Esophagus squamous epithelium (tissue), 5 donors: Measurements from ENCODE around the gene MEIS2. TPM values are rescaled to one million over a fixed set of nuclear protein-coding genes. Genes with fewer than 3 reads are reported as not detected.

Experiments used
- DNase-seq: peaks from one replicate; lab custom pipeline; 2025; lab: John Stamatoyannopoulos, UW
- H3K27ac ChIP-seq, 4 donors: fragments of 200-600 bp; sonication (generic); one replicate each; pipeline ENCODE4 v1.5.1; 2016 to 2019; ENCODE audit warnings: mild to moderate bottlenecking in 1 of 4
- H3K27me3 ChIP-seq, 4 donors: fragments of 200-600 bp; sonication (generic); 1 replicate in 3 of 4; 2 replicates in 1 of 4; pipeline versions ENCODE4 v1.5.1 to v1.6.0; 2017 to 2021; ENCODE audit warnings: antibody characterized with exemption in 1 of 4
- H3K36me3 ChIP-seq, 3 donors: fragments of 200-600 bp; sonication (generic); one replicate each; pipeline ENCODE4 v1.5.1; 2016 to 2019
- H3K4me1 ChIP-seq, 3 donors: fragments of 200-600 bp; sonication (generic); one replicate each; pipeline ENCODE4 v1.5.1; 2017 to 2019
- H3K4me3 ChIP-seq, 4 donors: fragments of 200-600 bp; sonication (generic); 1 replicate in 3 of 4; 2 replicates in 1 of 4; pipeline ENCODE4 v1.5.1; 2016 to 2019; ENCODE audit warnings: mild to moderate bottlenecking in 2 of 4, moderate library complexity in 1 of 4
- H3K9me3 ChIP-seq, 3 donors: fragments of 200-600 bp; sonication (generic); one replicate each; pipeline ENCODE4 v1.5.1; 2016 to 2019
- POLR2A ChIP-seq, 4 donors: fragments of 450-650 bp; IDR thresholded peaks; one replicate each; pipeline ENCODE4 v1.6.1; 2017; ENCODE audit warnings: antibody characterized with exemption in 4 of 4, mild to moderate bottlenecking in 4 of 4, moderate library complexity in 3 of 4
- WGBS, 2 donors: methylation state at CpG; one replicate each; pipeline ENCODE4 v1.1.5; 2018; 5-methylcytosine and 5-hydroxymethylcytosine counted together
- intact Hi-C: fragments of 100-400 bp; cut with DNase I; formaldehyde crosslinking; loops from one replicate; pipeline ENCODE4 v1.15.0; 2022
- total RNA-seq, 4 donors: library from RNA; depleted of rRNA; stranded (reverse); fragments of >200 nt; gene quantifications; one replicate each; pipeline ENCODE4 v1.1.0, GENCODE V29; 2016
- TF ChIP-seq, protein P1 (sequence below), 6 experiments: fragments of 450-650 bp in 4 of 6; fragments of 200-600 bp in 2 of 6; sonication (generic) in 2 of 6; IDR thresholded peaks; one replicate each; pipeline ENCODE4 v1.5.1; 2016 to 2019; ENCODE audit warnings: antibody characterized with exemption in 6 of 6, mild to moderate bottlenecking in 4 of 6, moderate library complexity in 4 of 6
- donor health status: DM: yes; HTN: yes; CAD: no.

MEIS2 gene
- total RNA-seq, 4 donors from 2014 or later = 6.6 to 26.3 (median 9.9) TPM

DNA sequence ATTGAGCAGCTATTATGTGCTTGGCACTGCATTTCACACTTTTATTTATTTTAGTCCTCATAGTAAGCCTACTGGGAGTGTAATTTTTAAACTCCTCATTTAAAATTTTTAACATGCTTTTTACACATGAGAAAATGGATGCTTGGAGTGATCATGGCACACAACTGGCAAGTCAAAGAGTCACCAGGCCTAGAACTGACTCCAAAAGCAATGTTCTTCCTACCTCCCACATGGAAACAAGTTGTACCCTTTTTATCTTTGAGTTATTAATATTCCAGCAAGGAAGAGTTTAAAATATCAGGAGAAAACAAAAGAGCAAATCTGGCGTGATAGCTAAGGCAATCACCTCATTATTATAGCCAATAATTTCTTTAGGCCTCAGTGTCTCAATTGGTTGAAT, 100.6 kb downstream of the MEIS2 start:
- Histone ChIP-seq H3K4me3 (no peak overlapping the region), H3K9me3 (no peaks in the 10 kb centered on the region), H3K27me3 (no peaks in the 10 kb centered on the region), H3K36me3 (peaks cover 0 to 8% (median 0%) of the 10 kb centered on the region in 3 donors), H3K27ac (no peak overlapping the region), H3K4me1 (no peaks in the 10 kb centered on the region)
- intact Hi-C loops = no loop called here
- 87 to 89% methylated on average over 1 of the region's 1 CpG for WGBS, 2 donors
- TF ChIP-seq, protein P1, sequence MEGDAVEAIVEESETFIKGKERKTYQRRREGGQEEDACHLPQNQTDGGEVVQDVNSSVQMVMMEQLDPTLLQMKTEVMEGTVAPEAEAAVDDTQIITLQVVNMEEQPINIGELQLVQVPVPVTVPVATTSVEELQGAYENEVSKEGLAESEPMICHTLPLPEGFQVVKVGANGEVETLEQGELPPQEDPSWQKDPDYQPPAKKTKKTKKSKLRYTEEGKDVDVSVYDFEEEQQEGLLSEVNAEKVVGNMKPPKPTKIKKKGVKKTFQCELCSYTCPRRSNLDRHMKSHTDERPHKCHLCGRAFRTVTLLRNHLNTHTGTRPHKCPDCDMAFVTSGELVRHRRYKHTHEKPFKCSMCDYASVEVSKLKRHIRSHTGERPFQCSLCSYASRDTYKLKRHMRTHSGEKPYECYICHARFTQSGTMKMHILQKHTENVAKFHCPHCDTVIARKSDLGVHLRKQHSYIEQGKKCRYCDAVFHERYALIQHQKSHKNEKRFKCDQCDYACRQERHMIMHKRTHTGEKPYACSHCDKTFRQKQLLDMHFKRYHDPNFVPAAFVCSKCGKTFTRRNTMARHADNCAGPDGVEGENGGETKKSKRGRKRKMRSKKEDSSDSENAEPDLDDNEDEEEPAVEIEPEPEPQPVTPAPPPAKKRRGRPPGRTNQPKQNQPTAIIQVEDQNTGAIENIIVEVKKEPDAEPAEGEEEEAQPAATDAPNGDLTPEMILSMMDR (IDR thresholded peaks at IDR 0.05) = no peak
- TF ChIP-seq POLR2A (IDR thresholded peaks at IDR 0.05) = no peak
- DNase-seq = no peak

DNA sequence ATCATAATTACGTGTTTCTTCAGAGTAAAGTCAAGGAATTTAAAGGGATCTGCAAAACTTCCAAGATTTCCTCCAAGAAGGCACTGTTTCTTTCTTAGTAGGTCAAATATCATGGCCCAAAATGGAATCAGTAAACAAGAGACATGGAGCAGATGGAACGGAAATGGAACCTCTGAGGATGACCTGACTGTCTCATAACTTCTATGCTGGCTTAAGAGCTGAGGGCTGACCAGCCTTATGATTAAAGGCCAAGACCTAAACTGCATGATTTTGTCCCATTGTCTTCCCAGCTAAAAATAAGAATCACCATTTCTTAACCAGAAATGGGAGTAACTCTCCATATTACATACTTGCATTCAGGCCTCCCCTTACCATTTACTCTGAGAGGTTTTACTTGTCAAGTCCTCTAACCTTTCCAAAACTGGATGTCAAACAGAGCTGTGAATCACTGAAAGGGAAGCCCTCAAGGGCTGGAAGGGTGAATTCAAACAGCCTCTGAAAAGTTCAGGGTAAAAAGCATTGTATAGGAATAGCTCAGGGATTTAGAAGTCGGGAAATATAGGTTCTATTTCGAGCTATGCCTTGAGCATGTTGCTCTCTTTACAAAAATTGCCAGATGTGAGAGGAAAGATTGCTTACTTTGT, 103.7 kb downstream of the MEIS2 start:
- Histone ChIP-seq H3K36me3 (no peaks in the 10 kb centered on the region), H3K9me3 (no peaks in the 10 kb centered on the region), H3K4me3 (no peak overlapping the region), H3K4me1 (no peaks in the 10 kb centered on the region), H3K27me3 (no peaks in the 10 kb centered on the region), H3K27ac (peak overlapping the region in 1 of 4 donors; percentile 5)
- 48 to 65% methylated on average over 4 of the region's 4 CpGs for WGBS, 2 donors
- intact Hi-C loops = no loop called here
- TF ChIP-seq, protein P1 (IDR thresholded peaks at IDR 0.05) = no peak
- no peak for TF ChIP-seq POLR2A (IDR thresholded peaks at IDR 0.05)
- DNase-seq = no peak

DNA sequence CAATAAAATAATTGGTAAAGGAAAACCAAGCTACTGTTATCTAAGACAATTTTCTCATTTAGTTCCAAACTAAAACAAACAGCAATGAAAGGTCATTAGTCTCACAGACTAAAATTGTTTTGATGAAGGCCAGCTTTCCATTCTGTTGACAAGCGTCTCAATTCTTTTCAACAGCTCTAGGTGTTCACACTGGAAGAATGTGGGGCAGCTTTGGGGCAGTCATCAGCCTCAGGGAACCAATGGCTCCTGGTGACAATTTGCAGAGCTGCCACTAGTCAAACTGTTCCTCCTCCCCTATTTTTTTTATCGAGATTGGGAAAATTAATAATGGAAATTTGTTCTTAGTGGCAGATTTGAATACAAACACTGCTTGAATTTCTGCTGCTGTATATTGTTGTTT, 104.2 kb downstream of the MEIS2 start:
- H3K27ac ChIP-seq = no peak overlapping the region
- WGBS, 2 donors = 32 to 91% methylated on average over 2 of the region's 2 CpGs
- no peak for DNase-seq
- H3K4me3 ChIP-seq = no peak overlapping the region
- H3K4me1 ChIP-seq = no peaks in the 10 kb centered on the region
- intact Hi-C loops = no loop called here
- no peaks in the 10 kb centered on the region for H3K27me3 ChIP-seq
- no peaks in the 10 kb centered on the region for H3K9me3 ChIP-seq
- TF ChIP-seq POLR2A (IDR thresholded peaks at IDR 0.05) = no peak
- no peaks in the 10 kb centered on the region for H3K36me3 ChIP-seq

DNA sequence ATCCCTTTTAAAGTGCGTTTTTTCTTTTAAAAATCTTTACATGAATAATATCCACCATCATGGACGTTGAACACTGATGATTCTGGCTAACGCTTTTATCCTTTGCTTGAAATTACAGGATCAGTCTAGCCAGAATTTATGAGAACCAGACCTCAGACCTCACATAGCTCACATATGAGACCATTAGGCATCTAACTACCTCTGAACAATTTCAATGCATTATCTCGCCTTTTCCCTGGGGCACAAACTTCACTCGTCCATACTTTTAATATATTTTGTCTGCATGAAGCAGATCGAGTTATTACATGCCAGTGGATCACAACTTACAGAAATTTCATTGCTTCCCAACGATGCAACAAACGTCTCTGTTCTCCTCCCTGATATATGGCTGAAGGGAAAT, 105.6 kb downstream of the MEIS2 start:
- Histone ChIP-seq H3K4me1 (no peaks in the 10 kb centered on the region), H3K9me3 (no peaks in the 10 kb centered on the region), H3K27ac (no peak overlapping the region), H3K36me3 (no peaks in the 10 kb centered on the region), H3K4me3 (no peak overlapping the region), H3K27me3 (no peaks in the 10 kb centered on the region)
- intact Hi-C loops = no loop called here
- no peak for DNase-seq
- WGBS, 2 donors = 77 to 82% methylated on average over 8 of the region's 8 CpGs
- TF ChIP-seq, protein P1 (IDR thresholded peaks at IDR 0.05) = no peak
- TF ChIP-seq POLR2A (IDR thresholded peaks at IDR 0.05) = no peak

DNA sequence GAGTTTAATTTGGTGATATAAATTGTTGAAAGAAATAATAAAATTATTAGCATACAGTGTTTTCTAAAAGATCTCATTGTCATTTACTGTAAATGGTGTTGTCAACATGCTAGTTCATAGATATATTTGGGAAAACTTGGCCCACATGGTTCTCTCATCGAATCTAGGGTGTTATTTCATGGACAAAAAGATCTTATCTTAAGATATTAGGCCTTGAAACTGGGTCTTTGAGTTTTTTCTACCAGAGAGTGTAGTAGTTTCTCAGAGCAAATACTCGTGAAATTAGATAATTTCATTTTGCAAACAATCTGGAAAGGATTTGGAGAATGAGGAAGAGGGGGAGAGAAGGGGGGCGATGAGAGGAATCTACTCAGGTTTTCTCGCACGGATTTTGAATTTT, 107.9 kb downstream of the MEIS2 start:
- intact Hi-C loops = no loop called here
- peaks cover 0 to 11% (median 0%) of the 10 kb centered on the region in 3 donors for H3K4me1 ChIP-seq
- H3K9me3 ChIP-seq = no peaks in the 10 kb centered on the region
- no peaks in the 10 kb centered on the region for H3K27me3 ChIP-seq
- TF ChIP-seq, protein P1 (IDR thresholded peaks at IDR 0.05) = no peak
- no peak for TF ChIP-seq POLR2A (IDR thresholded peaks at IDR 0.05)
- 80 to 82% methylated on average over 5 of the region's 5 CpGs for WGBS, 2 donors
- no peaks in the 10 kb centered on the region for H3K36me3 ChIP-seq
- H3K4me3 ChIP-seq = no peak overlapping the region
- no peak overlapping the region for H3K27ac ChIP-seq
- no peak for DNase-seq
